Measurements from ENCODE around the gene FAM111A. TPM values are rescaled to one million over a fixed set of nuclear protein-coding genes. Genes with fewer than 3 reads are reported as not detected.
A peak's percentile ranks its signal among the peaks of the same experiment; 100 is the strongest.

The FAM111A gene
- total and polyA plus RNA-seq, 9 of the 15 experiments (the other 6 are each of a cell fraction or from before 2014, with no cell fraction given): 14.8 to 30.6 (median 20.1) TPM

GRCh38 chr11:59171508-59172322, 29.1 kb downstream of the FAM111A start, which contains the start of gene DTX4 (continued):
- TF ChIP-seq ZNF398 (CRISPR knock-in tag; IDR thresholded peaks at IDR 0.05): no peak
- peak; percentile 83 for TF ChIP-seq VEZF1 (CRISPR knock-in tag; IDR thresholded peaks at IDR 0.05)
- TF ChIP-seq ZBTB49 (CRISPR knock-in tag; IDR thresholded peaks at IDR 0.05; ENCODE audit: borderline replicate concordance): no peak
- TF ChIP-seq BRF2 (IDR thresholded peaks at IDR 0.05; ENCODE audit: borderline replicate concordance, insufficient read depth, insufficient read length): no peak
- TF ChIP-seq CHD2 (IDR thresholded peaks at IDR 0.05; ENCODE audit: low read depth, low read length): no peak
- TF ChIP-seq POU5F1 (IDR thresholded peaks at IDR 0.05; ENCODE audit: borderline replicate concordance, low read depth, low read length, partially characterized antibody): no peak
- TF ChIP-seq RBBP5 (IDR thresholded peaks at IDR 0.05; ENCODE audit: borderline replicate concordance, insufficient read depth, low read length, poor library complexity, severe bottlenecking): no peak
- 0 out of 2 replicates have a peak, but pooled peaks have one; percentile 18 for TF ChIP-seq ELF4 (CRISPR knock-in tag; IDR thresholded peaks at IDR 0.05)
- peak; percentile 85 for TF ChIP-seq PBX2 (CRISPR knock-in tag; IDR thresholded peaks at IDR 0.05; ENCODE audit: low read depth)
- TF ChIP-seq PBX2 (tag; conservative IDR thresholded peaks at IDR 0.05; ENCODE audit: low read depth): peak; percentile 94
- TF ChIP-seq BHLHE40 (IDR thresholded peaks at IDR 0.05; ENCODE audit: low read length): peak; percentile 57; the same call in 1 of the 2 replicates
- 0 out of 2 replicates have a peak, but pooled peaks have one; percentile 62 for TF ChIP-seq XRCC5 (IDR thresholded peaks at IDR 0.05; ENCODE audit: low read depth, low read length)
- TF ChIP-seq SRSF1 (IDR thresholded peaks at IDR 0.05; ENCODE audit: low read depth, low read length): no peak
- no peak for TF ChIP-seq HSF4 (CRISPR knock-in tag; IDR thresholded peaks at IDR 0.05; ENCODE audit: borderline replicate concordance)
- no peak for TF ChIP-seq CREB1 (IDR thresholded peaks at IDR 0.05)
- peak; percentile 34; the same call in 1 of the 2 replicates for TF ChIP-seq CREB1 (CRISPR knock-in tag; IDR thresholded peaks at IDR 0.05)
- no peak for TF ChIP-seq CHCHD3 (CRISPR knock-in tag; IDR thresholded peaks at IDR 0.05)
